NCI-H2171 treated with DMSO at 0.1 percent for 48 hours (cell line): ENCODE measurements around the gene ADGRF1.

Source experiments
- DNase-seq: peaks from one replicate; lab custom pipeline; 2025; lab: John Stamatoyannopoulos, UW

The ADGRF1 gene

GRCh38 chr6:46979206-46979605 is 62.9 kb downstream of the ADGRF1 start:
- no peak for DNase-seq

GRCh38 chr6:46974786-46975185 is 67.3 kb downstream of the ADGRF1 start:
- no peak for DNase-seq

GRCh38 chr6:46973029-46973428 is 69.1 kb downstream of the ADGRF1 start:
- no peak for DNase-seq

- no peak for DNase-seq
Measured at GRCh38 chr6:46972531-46972930, 69.6 kb downstream of the ADGRF1 start.

- DNase-seq = no peak
Measured at GRCh38 chr6:46969206-46969605, 72.9 kb downstream of the ADGRF1 start.

- DNase-seq = no peak
Measured at GRCh38 chr6:46967826-46968349, 74.2 kb downstream of the ADGRF1 start.

GRCh38 chr6:46964716-46965519 is 77.2 kb downstream of the ADGRF1 start:
- no peak for DNase-seq

- no peak for DNase-seq
Measured at GRCh38 chr6:46963626-46964025, 78.5 kb downstream of the ADGRF1 start.

- DNase-seq = no peak
Measured at GRCh38 chr6:46963039-46963438, 79.1 kb downstream of the ADGRF1 start.

- no peak for DNase-seq
Measured at GRCh38 chr6:46961711-46962110, 80.4 kb downstream of the ADGRF1 start.

GRCh38 chr6:46961232-46961631 is 80.9 kb downstream of the ADGRF1 start:
- no peak for DNase-seq

- DNase-seq = no peak
Measured at GRCh38 chr6:46959419-46959818, 82.7 kb downstream of the ADGRF1 start.

- no peak for DNase-seq
Measured at GRCh38 chr6:46956409-46956808, 85.7 kb downstream of the ADGRF1 start.

- peak; percentile 84 for DNase-seq
Measured at GRCh38 chr6:46954837-46955451, 87.2 kb downstream of the ADGRF1 start.

- peak; percentile 18 for DNase-seq
Measured at GRCh38 chr6:46953921-46954320, 88.2 kb downstream of the ADGRF1 start.

- DNase-seq = no peak
Measured at GRCh38 chr6:46949632-46950280, 92.4 kb downstream of the ADGRF1 start.

- no peak for DNase-seq
Measured at GRCh38 chr6:46948699-46949098, 93.4 kb downstream of the ADGRF1 start.
